C4-2B (cell line): ENCODE data around the gene CPNE8.

Experiments used
- CTCF ChIP-seq: fragments of 450-650 bp; conservative IDR thresholded peaks from 2 replicates; pipeline ENCODE4 v1.5.1; 2017; ENCODE audit warnings: mild to moderate bottlenecking
- ZFX ChIP-seq: fragments of 450-650 bp; IDR thresholded peaks from 2 replicates; pipeline ENCODE4 v1.6.1; 2017

- TF ChIP-seq CTCF (no peak), ZFX (no peak)
Measured at GRCh38 chr12:38831715-38832114, 73.7 kb downstream of the CPNE8 start.
